DMS53 (cell line): ENCODE data around the gene ADGRL3.

Source experiments
- DNase-seq: peaks from one replicate; lab custom pipeline; 2025; lab: John Stamatoyannopoulos, UW

The ADGRL3 gene

GRCh38 chr4:61646746-61647350 lies 446.7 kb downstream of the ADGRL3 start:
- DNase-seq = peak; percentile 60

GRCh38 chr4:61648264-61648663 lies 448.1 kb downstream of the ADGRL3 start:
- no peak for DNase-seq

- DNase-seq = no peak
Measured at GRCh38 chr4:61657016-61657415, 456.9 kb downstream of the ADGRL3 start.

GRCh38 chr4:61661960-61662359 lies 461.8 kb downstream of the ADGRL3 start:
- no peak for DNase-seq

GRCh38 chr4:61662362-61662761 lies 462.2 kb downstream of the ADGRL3 start:
- no peak for DNase-seq

- DNase-seq = no peak
Measured at GRCh38 chr4:61663310-61663709, 463.2 kb downstream of the ADGRL3 start.

- DNase-seq = no peak
Measured at GRCh38 chr4:61665649-61666048, 465.5 kb downstream of the ADGRL3 start.

GRCh38 chr4:61666244-61666643 lies 466.1 kb downstream of the ADGRL3 start:
- no peak for DNase-seq

- no peak for DNase-seq
Measured at GRCh38 chr4:61671599-61671998, 471.5 kb downstream of the ADGRL3 start.

- no peak for DNase-seq
Measured at GRCh38 chr4:61675464-61675863, 475.3 kb downstream of the ADGRL3 start.

- DNase-seq = no peak
Measured at GRCh38 chr4:61678297-61678696, 478.2 kb downstream of the ADGRL3 start.

- DNase-seq = no peak
Measured at GRCh38 chr4:61693520-61693919, 493.4 kb downstream of the ADGRL3 start.

- no peak for DNase-seq
Measured at GRCh38 chr4:61714387-61714911, 514.3 kb downstream of the ADGRL3 start.

- no peak for DNase-seq
Measured at GRCh38 chr4:61716426-61716825, 516.3 kb downstream of the ADGRL3 start.

- DNase-seq = no peak
Measured at GRCh38 chr4:61723492-61723891, 523.4 kb downstream of the ADGRL3 start.

GRCh38 chr4:61727286-61727685 lies 527.2 kb downstream of the ADGRL3 start:
- no peak for DNase-seq

GRCh38 chr4:61734409-61734808 lies 534.3 kb downstream of the ADGRL3 start:
- no peak for DNase-seq

GRCh38 chr4:61739887-61740286 lies 539.8 kb downstream of the ADGRL3 start:
- no peak for DNase-seq

- no peak for DNase-seq
Measured at GRCh38 chr4:61740886-61741285, 540.8 kb downstream of the ADGRL3 start.

- peak; percentile 49 for DNase-seq
Measured at GRCh38 chr4:61741327-61742096, 541.4 kb downstream of the ADGRL3 start.

- DNase-seq = peak; percentile 73
Measured at GRCh38 chr4:61750810-61751209, 550.7 kb downstream of the ADGRL3 start.

- no peak for DNase-seq
Measured at GRCh38 chr4:61752617-61753016, 552.5 kb downstream of the ADGRL3 start.

GRCh38 chr4:61753739-61754138 lies 553.6 kb downstream of the ADGRL3 start:
- DNase-seq = no peak
